HG03060 (cell line): ENCODE data around the gene PPIE.
A peak's percentile ranks its signal among the peaks of the same experiment; 100 is the strongest.
"Not testable (repeated sequence)": the region's sequence is repeated elsewhere in the genome, so short reads cannot be mapped to it uniquely, and the experiment has no call there.

Experiments
- ATAC-seq: cut with Tn5 transposase; IDR thresholded peaks from one replicate; pipeline ENCODE4 v1.9.1; 2021; ENCODE audit warnings: low read depth, moderate number of reproducible peaks; ENCODE audit not compliant: unreplicated experiment

Gene PPIE

DNA sequence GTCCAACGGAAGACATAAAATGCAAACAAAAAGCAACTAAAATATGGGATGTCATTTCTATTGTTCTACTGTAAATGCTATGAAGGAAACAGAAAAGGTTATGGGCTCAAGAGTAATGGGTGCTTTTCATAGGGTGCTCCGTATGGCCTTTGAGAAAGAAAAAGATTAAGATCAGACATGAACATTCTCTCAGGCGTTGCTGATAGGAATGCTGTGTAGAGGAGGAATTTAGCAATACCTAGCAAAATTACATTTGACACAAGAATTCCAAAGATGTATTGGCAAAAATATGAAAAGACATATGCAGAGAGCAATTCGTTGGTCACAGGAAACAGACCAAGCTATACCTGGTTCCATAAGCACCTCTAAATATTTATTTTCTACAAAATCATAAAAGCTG is 38.2 kb downstream of the PPIE start:
- ATAC-seq: no peak

DNA sequence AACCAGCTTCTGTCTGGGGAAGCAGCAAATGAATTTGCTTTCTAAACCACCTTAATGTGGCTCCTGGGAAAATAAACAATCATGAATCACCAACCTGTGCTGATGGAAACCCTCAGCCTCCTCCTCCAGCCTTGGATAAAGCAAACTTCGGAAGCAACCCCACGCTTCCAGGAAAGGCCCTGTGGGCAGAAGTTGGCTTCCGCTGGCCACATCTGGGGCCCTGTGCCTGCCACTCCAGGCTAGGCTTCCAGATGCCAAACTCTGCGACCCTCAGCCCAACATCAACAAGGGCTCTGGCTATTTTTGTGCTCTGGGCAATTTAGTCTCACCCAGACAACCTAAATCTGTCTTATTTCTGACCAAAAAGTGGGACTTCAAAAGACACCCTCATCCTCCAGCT is 38.6 kb downstream of the PPIE start:
- no peak for ATAC-seq

DNA sequence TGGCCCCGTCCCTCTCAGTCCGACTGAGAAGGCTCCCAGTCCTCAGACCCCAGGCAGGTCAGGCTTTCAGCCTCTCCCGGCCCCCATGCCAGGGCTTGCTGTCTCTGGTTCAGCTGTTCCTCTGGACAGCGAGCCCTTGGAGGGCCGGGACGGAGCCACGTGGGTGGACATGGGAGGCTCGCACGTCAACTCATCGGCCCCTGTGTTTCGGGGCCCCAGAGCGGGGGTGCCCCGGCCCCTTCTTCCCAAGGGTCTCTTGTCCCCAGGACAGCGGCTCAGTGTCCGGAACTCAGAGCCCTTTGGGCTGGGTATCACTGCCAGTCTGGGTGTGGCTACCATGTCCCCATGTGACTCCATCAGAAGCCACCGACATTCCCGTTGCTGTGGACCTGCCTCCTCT is 39.2 kb downstream of the PPIE start:
- not testable (repeated sequence) for ATAC-seq

DNA sequence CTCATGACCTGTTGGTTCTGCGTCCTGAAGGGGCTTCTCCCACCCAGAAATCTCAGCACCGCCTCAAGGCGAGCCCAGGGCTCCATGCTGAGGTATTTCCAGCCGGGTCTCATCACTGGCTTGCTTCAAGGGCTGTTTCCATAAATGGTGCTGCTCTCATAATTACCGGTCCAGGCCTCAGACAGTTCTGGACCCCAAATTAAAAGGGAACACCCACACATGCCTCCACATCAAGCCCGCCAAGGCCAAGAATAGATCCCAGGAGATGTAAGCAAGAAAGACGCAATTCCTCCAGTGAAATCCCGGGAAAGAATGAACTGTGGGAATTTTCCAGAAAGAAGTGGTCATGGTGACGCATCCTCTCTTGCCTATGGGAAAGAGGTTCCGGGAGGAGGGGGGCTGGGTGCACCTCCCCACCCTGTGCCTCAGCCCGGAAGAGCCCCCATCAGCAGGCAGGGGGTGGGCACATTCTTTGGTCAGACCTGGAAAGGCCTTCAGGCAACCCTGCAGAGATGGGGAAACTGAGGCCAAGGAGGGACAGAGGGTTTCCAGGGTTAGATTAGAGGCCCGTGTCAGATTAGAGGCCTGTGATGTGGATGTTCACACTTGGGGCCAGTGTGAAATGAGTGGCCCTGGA is 39.9 kb downstream of the PPIE start:
- ATAC-seq: not testable (repeated sequence)

DNA sequence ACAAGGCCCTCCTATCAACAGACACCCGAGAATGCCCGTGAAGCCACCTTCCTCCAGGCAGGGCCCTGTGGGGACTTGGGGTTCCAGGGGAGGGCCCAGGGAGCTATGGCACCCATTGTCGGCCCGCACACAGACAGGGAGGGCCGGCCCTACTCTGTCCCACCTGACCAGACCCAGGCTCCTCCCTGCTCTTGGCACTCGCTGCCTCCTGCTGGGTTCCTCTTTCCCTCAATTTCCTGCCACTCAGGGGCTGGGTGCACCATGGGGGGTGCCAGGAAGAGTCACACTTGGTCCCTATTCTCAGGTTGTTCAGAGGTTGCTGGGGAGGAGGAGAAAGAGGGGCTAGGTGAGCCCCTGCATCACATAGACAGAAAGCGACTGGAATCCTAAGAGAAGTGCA is 40.5 kb downstream of the PPIE start:
- no peak for ATAC-seq

DNA sequence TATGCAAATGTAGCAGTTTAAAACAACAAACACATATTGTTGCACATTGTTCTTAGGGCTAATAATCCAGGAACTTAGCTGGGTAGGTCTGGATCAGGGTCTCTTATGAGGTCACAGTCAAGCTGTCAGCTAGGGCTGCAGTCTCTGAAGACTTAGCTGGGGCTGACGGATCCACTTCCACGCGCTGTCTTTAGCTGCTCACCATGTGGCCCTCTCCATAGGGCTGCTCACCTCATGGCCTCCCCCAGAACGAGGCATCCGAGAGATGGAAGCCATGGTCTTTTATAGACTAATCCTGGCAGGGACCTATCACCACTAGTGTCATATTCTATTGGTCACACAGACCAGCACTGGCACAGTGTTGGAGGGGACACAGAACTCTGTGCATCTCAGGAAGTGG is 41.1 kb downstream of the PPIE start:
- ATAC-seq: no peak

DNA sequence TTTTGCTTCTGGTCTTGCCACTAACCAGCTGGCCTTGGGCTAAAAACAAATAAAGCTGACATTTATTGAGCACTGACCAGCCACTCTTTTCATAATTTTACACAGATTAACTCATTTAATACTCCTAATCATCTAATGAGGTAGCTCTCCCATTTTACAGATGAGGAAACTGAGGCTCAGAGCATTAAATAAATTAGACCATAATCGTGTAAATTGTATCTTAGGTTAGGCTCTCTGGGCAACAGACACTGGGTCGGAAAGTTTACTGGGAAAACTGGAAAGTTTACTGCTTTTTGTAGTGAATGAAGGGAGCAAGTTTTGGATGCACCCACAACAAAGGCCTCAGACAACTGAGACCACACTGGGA is 42.6 kb downstream of the PPIE start:
- ATAC-seq: no peak

DNA sequence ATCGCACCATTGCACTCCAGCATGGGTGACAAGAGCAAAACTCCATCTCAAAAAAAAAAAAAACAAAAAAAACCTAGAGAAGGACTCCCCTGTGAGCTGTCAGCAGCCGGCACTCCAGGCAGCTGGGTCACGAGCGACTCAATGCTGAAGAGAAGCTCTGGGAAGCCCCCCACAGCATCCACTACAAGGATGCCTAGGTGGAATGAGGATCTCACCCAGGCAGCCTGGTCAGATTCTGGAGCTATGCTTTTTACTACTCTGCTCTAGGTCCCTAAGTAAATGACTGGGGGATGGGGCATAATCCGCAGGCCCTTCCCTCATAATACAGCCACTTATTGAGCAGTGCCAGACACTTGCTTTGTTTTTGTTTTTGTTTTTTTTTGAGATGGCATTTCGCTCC is 43.4 kb downstream of the PPIE start:
- no peak for ATAC-seq

DNA sequence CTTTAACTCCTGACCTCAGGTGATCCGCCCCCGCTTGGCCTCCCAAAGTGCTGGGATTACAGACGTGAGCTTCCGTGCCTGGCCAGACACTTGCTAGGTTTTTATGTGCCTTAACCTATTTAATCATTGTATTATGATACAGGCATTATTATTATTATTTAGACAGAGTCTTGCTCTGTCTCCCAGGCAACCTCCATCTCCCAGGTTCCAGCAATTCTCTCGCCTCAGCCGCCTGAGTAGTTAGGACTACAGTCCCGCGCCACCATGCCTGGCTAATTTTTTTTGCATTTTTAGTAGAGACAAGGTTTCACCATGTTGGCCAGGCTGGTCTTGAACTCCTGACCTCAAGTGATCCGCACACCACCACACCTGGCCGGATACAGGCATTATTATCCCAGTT is 44.0 kb downstream of the PPIE start:
- not testable (repeated sequence) for ATAC-seq

DNA sequence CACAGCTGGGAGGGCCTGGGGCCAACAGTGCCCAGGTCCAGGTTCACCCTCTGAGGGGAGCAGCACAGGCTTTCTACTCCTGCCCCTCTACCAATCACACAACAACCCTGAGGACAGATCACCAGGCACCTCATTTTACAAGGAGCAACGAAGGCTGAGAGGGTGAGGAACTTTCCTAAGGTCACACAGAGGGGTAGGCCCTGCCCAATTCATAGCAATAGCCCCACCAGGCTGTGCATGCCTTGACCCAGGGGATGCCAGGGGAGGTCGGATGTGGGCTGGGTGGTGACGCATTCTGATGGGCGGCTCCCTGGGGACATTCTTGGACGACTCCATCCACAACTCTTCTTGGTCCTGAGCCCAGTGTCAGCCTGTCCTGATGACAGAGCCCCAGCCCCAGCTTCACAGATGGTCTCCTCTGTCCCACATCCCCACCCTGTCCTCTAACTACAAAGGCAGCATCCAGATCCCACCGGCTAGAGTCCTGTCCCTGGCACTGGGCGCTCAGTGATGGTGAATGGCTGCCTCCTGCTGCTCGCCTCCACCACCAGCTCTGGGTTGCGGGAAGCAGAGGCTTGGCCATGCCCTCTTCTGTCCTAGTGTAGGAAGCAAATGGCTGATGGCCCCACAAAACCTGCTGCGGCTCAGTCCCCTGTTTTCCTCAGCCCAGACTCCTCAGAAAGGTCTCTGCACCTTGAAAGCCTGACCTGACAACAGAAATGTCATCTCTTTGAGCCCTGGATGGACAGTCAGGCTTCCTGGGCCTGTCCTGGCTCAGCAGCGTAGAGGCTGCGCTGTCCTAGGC is 47.8 kb downstream of the PPIE start:
- not testable (repeated sequence) for ATAC-seq

DNA sequence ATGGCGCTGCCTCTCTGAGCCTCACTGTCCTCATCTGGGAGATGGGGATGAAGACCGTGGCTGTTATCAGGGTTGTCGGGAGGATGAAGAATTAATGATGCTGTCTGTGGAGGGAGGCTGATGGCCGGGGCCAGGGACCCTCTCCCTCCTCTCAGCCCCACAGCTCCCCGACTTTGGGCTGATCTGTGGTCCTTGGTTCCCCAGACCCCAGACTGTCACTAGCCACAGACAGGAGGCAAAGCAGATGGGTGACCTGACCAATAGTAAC is 48.4 kb downstream of the PPIE start:
- not testable (repeated sequence) for ATAC-seq

DNA sequence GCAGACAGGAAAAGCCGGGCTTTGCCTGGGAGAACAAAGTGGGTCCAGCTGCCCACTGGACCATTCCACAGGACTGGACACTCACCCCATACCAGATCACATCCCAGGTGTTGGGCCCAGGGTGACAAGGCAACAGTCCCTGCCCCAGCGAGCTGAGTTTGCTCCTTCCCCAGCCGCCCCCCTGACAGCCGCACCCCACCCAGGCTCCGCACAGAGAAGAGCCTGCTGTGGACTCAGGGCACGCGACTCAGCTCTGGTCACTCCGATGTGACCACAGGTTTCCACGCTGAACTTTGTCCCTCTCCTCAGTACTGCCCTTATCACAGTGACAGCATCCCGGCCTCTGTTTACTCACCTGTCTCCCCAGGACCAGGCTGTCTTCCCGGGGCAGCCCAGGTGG is 48.8 kb downstream of the PPIE start:
- no peak for ATAC-seq

DNA sequence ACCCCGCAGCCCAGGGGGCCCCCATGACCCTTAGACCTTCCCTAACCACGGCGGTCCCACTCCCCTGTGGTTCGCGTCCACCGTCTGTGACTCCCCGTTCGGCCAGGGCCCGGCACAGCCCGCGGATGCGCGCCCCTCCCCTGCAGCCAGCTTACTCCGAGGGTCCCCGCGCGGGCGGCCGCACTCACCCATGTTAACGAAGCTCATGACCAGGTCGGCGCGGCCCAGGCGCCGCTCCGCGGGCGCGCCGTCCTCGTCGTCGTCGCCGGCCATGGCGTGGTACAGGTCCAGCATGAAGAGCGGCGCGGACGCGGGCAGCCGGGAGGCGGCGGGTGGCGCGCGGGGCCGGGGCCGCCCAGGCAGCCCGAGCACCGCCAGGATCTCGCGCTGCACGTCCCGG is 49.3 kb downstream of the PPIE start:
- not testable (repeated sequence) for ATAC-seq

DNA sequence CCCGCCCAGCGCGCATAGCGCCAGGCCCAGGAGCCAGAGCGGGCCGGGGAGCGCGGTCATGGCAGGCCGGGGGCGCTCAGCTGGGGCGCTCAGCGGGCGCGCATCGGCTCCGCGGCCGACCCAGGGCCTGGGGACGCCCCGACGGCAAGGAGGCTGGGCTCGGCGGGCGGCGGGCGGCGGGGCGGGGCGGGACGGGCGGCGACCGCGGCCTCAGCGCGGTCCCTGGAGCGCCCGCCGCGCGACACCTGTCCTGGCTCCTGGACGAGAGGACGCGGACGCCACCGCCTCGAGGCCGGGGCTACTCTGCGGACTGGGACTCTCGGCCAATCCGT is 49.7 kb downstream of the PPIE start:
- no peak for ATAC-seq

DNA sequence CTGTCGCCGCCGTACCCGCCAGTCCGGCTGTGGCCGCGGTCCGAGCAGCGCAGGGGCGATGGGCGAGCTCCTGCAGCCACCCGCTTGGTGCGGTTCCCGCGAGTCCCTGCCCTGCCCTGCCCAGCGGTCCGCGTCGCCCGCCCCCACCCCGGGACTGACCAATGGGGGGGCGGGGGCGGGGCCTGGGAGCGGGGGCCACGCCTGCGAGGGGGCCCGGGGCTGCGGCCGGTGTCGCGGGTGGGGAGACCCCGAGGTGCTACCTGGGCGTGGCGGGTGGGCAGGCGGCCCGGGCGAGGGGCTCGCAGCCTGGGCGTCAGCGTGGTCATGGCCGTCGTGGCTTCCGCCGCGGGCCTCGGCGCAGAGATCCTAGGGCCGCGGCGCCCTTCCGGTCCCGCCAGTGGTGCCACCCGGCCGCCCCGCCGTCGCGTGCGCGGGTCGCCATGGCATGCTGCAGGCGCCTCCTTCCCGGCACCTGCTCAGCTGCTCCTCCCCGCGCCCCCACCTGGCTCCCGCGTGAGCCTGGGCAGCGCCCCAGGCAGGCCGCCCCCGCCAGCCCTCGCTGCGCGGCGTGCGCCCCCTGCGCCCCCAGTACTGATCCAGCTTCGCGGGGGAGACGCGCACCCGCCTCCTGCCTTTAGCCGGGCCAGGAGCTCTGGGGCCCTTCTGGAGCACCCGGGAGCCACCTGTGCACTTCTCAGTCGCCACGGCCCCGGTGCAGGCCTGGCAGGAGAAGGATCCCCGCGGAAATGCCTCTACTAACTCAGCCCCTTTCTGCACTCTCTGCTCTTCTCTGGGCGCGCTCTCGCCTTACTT is 50.3 kb downstream of the PPIE start, which contains the start of gene BMP8B:
TSS of gene BMP8B (minus strand) at position 108 of the 813 bp plus-strand sequence. CDS start 380 bp downstream, outside the sequence.
- ATAC-seq: no peak

DNA sequence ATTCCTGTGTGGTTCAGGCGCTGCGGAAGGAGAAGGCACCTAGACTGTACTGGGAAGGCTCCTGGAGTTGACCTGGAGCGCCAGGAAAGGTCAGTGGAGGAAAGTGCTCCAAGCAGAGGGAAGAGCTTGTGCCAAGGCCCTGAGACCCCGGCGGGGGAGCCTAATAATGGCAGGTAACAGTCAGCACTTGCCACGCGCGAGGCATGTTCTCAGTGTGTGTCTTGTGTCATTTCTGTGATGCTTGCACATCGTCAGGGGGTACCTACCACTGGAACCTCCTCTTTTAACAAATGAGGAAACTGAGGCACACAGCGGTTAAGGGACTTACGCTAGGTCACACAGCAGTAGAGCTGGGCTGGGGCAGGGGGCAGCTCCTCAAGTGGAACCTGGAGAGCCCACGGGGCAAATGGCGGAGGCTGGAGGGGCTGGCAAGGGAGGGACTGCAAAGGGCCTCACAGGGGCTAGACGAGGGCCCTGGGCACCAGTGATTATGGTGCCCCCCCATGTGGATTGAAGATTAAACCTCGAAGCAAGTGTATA is 51.0 kb downstream of the PPIE start:
- no peak for ATAC-seq

DNA sequence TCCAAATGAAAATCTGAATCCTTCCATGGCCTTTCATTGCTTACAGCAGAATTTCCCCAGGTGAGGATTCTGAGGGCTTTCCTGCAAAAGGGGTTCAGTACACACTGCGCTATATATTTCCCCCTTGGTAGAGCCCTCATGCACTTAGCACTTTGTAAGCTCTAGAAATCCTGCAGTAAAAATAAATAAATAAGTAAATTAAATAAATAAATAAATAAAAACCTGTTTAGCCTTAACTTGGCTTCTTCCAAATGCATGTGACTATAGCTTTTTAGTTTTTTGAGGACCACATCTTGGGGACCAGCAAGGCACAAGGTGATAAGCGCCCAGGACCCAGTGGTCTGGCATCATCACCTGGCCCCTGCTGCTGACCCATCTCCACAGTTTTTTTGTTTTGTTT is 53.2 kb downstream of the PPIE start:
- no peak for ATAC-seq

DNA sequence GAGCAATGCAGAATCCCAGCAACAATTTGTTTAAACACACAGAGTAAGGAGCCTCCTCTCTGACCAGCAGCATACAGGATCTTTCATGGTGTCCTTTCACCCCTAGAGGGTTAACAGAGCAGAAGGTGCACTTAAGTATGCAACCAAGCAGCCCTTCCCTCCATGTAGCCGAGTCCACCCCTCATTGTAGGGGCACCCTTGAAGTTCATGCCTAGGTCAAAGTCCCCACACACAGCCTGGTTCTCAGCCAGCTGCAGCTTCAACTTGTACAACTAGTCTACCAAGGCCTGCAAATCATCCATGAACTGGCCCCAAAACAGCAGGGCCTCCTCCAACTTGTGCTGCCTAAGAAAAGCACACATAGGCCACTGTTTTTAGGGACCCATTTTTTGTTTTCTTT is 57.0 kb downstream of the PPIE start:
- no peak for ATAC-seq

DNA sequence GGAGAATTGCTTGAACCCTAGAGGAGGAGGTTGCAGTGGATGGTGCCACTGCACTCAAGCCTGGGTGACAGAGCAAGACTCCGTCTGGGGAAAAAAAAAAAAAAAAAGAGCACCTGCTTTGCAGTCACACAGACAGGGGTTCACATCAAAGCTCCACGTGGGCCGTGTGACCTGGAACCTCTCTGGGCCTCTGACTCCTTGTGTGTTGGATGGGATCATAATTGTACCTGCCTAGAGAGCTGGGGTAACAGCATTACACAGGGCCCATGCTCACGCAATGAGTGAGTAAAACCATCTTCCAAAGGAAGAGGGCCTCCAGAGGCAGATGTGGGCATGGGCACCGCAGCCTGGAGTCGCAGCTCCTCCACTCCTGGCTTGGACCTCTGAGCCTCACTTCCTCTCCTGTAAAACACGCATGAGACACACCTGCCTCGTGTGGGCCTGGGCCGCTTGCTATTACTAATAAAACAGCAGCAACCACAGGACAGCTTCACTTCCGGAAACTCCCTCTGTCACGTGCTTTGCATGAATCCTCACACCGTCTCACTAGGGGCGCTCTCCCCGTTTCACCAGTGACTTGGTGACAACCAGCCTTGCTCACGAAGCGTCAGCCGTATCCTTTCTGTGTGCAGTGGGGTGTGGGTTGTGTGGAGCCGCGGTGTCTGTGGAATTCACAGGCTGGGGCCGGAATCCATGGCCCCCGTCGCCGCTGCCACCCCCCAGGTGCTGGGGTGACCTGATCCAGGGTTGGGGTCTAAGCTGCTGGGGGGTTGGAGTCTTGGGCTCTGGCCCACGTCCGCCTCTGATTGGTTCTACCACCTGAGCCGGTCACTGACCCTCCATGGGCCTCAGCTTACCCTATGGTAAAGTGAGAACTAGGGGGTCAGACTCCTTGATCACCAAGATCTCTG is 60.4 kb downstream of the PPIE start:
- ATAC-seq: peak; percentile 74

DNA sequence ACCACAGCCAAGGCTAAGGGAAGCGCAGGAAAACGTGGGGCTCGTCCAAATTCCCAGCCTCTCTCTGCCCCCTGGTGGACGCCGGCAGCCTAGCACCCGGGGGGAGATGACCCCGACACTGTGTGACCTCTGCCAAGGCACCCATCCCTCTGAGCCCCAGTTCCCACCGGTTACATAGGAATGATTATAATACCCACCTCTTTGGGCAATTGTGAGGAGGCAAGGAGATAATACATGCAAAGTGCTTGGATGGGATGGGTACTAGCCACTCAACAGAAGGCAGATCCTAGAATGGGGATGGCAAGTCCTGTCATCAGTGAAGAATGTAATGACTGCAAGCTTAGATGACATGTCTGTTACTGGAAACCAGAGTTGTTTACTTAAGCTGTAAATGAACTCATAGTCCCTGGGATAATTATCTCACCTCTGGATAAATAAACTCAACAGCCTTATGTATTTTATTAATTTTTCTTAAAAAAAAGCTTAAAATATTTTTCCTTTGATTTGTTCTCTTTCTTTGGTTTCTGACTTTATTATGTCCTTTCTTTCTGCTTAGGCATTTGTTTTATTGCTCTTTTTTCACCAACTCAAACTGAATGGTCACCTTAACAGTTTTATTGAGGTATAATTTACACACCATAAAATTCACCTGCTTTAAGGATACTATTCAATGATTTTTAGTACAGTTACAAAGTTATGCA is 61.2 kb downstream of the PPIE start:
- ATAC-seq: peak; percentile 32
